ENCODE results near the gene C15orf40.
"Not testable (repeated sequence)": the region's sequence is repeated elsewhere in the genome, so short reads cannot be mapped to it uniquely, and the experiment has no call there.

The C15orf40 gene

DNA sequence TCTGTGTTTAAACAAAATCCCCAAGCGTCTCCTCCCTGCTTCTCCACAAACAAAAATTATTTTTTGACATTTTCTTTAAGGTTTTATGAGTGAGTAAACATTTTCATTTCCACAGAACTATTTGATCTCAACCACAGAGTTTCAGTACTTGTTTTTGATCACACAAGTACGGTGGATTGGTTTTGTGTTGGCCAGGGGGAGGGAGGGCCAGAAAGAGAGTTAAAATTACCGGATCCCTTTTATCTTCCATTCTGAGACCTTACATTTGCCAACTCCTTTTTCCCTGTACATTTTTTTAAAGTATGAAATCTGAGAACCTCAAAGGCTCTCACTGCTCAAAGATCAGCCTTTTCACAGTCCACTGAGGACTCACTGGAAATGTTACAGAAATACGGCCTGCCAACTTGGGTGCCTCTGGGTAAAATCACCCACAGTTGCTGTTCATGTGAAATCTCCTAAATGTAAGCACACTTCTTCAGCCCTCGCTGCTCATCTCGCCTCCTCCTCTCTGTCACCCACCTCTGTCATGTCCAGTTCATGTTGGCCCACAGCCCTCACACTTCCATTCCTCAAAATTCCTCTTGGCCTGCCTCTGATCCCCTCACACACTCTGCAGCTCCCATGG, 60.6 kb downstream of the C15orf40 start:
- no peak for DNase-seq

GRCh38 chr15:82950295-82950694, 61.1 kb downstream of the C15orf40 start:
- no peak for DNase-seq

DNA sequence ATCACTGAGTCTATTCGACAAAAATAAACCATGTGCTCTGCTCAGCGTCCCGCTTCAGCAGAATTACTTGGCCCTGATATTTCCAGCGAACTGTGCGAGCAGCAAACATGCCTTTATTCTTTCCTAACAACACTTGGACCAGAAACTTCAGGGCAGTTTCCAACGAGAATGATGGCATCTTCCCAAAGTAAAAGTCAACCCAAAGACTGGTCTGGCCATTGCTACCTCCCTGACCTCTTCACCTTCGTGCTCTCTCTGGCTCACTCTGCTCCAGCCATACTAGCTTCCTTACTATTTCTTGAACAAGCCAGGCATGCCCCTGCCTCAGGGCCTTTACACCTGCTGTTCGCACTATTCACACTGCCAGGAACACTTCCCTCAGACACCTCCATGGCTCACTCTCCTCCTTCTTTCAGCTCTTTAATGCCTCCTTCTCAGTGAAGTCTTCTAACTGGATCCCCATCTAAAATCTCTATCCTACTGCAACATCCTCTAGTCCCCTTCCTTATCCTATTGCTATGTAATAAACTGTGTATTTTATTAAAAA, 65.2 kb downstream of the C15orf40 start:
- no peak for DNase-seq

- DNase-seq: no peak
Observed at GRCh38 chr15:82945326-82945725, 66.1 kb downstream of the C15orf40 start.

GRCh38 chr15:82944821-82945220, 66.6 kb downstream of the C15orf40 start:
- DNase-seq: no peak

DNA sequence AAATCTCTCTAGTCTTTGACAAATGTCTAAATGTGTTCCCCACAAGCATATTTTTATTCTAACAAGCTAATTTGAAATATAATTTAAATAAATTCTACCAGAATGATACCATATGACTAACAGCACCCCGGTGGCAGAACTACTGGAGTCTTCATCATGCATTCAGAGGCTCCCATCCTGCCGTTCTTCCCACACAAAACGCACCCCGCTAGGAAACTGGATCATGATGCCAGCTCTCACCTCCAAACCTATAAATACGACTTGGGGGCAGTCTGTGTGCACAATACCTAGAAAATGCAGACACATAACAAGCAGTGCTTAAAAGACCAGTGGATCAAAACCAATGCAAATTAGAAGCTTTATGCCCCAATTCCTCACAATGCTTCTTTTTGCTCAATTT, 67.4 kb downstream of the C15orf40 start:
- no peak for DNase-seq

DNA sequence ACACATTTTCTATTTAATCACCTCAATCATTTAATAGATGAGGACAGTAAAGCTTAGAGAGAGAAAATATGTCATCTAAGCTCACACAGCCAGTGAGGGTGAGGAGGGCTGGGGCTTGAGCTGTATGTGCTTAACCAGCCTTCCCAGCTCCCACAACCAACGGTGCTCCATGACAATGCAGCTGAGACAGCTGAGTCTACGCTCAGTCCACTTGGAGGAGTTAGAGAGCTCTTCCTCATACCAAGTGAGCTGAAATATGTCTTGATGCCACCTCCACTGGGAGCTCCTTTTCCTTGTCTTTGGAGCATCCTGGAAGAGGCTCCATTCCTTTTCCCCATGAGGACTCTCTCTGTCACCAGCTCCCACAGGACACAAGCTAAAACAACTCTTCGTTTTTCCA, 68.3 kb downstream of the C15orf40 start:
- no peak for DNase-seq

DNA sequence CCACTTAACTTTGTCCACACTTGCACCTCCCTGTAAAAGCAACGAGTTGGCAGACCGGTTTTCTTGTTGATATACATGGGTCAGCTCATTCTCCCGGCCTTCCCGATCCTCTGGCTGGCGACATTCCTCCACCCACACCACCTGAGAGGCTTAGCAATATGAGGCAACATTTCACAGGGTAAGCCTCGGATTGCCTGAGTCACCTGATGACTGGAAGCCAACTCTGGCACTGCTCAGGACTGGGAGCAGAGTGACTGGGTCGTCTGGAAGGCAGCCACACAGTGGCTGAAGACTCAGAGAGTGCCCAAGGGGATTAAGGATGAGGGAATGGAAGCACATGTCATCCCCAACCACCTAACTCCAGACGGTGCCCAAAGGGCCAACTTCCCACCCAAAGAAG, 68.7 kb downstream of the C15orf40 start:
- no peak for DNase-seq

GRCh38 chr15:82939678-82940077, 71.8 kb downstream of the C15orf40 start:
- not testable (repeated sequence) for DNase-seq

Measured in NCI-H2029 treated with DMSO at 0.1 percent for 48 hours (cell line).